ENCODE measurements around the gene USP31.
"Not testable (repeated sequence)": the region's sequence is repeated elsewhere in the genome, so short reads cannot be mapped to it uniquely, and the experiment has no call there.

The USP31 gene

GRCh38 chr16:23107936-23108335, 41.3 kb downstream of the USP31 start:
- H3K4me3 ChIP-seq (ENCODE audit: control insufficient read depth, low read depth, low read length) = no peak overlapping the region
- no peak for DNase-seq (ENCODE audit: low read depth)
- TF ChIP-seq, protein P1, sequence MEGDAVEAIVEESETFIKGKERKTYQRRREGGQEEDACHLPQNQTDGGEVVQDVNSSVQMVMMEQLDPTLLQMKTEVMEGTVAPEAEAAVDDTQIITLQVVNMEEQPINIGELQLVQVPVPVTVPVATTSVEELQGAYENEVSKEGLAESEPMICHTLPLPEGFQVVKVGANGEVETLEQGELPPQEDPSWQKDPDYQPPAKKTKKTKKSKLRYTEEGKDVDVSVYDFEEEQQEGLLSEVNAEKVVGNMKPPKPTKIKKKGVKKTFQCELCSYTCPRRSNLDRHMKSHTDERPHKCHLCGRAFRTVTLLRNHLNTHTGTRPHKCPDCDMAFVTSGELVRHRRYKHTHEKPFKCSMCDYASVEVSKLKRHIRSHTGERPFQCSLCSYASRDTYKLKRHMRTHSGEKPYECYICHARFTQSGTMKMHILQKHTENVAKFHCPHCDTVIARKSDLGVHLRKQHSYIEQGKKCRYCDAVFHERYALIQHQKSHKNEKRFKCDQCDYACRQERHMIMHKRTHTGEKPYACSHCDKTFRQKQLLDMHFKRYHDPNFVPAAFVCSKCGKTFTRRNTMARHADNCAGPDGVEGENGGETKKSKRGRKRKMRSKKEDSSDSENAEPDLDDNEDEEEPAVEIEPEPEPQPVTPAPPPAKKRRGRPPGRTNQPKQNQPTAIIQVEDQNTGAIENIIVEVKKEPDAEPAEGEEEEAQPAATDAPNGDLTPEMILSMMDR (conservative IDR thresholded peaks at IDR 0.05; ENCODE audit: control insufficient read depth, insufficient read depth, low read depth, low read length) = no peak

DNA sequence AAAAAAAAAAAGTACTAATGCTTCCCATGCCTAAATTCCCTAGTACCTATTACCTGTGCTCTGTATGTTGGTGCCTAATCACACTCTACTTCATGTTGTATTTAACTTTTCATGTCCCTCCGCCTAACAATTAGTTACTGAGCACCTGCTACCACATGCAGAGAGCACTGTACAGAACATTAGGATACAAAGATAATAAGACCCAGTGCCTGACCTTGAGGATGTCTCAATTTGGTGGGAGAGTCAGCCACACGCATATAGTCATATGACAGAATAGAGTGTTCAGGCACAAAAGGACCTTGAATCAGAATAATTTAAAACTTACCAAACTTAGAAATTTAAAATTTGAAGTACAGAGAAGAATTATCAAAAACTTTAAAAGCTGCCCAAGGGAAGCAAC, 42.1 kb downstream of the USP31 start:
- TF ChIP-seq, protein P1 (conservative IDR thresholded peaks at IDR 0.05; ENCODE audit: control insufficient read depth, insufficient read depth, low read depth, low read length) = no peak
- H3K4me3 ChIP-seq (ENCODE audit: control insufficient read depth, low read depth, low read length) = no peak overlapping the region
- DNase-seq (ENCODE audit: low read depth) = no peak

GRCh38 chr16:23105309-23105708, 43.9 kb downstream of the USP31 start:
- no peak overlapping the region for H3K4me3 ChIP-seq (ENCODE audit: control insufficient read depth, low read depth, low read length)
- DNase-seq (ENCODE audit: low read depth) = no peak
- TF ChIP-seq, protein P1 (conservative IDR thresholded peaks at IDR 0.05; ENCODE audit: control insufficient read depth, insufficient read depth, low read depth, low read length) = no peak

GRCh38 chr16:23104032-23104955, 45.0 kb downstream of the USP31 start:
- H3K4me3 ChIP-seq (ENCODE audit: control insufficient read depth, low read depth, low read length) = no peak overlapping the region
- TF ChIP-seq, protein P1 (conservative IDR thresholded peaks at IDR 0.05; ENCODE audit: control insufficient read depth, insufficient read depth, low read depth, low read length) = no peak
- no peak for DNase-seq (ENCODE audit: low read depth)

DNA sequence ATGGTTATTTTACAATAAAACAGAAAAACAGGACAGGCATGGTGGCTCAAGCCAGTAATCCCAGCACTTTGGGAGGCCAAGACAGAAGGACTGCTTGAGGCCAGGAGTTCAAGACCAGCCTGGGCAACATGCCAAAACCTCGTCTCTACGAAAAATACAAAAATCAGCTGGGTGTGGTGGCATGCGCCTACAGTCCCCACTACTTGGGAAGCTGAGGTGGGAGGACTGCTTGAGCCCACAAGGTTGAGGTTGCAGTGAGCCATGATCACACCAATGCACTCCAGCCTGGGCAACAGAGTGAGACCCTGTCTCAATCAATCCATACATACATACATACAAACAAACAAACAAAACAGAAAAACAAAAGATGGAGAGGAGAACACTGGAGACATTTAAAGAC, 45.6 kb downstream of the USP31 start:
- TF ChIP-seq, protein P1 (conservative IDR thresholded peaks at IDR 0.05; ENCODE audit: control insufficient read depth, insufficient read depth, low read depth, low read length) = no peak
- no peak overlapping the region for H3K4me3 ChIP-seq (ENCODE audit: control insufficient read depth, low read depth, low read length)
- DNase-seq (ENCODE audit: low read depth) = no peak

GRCh38 chr16:23101012-23101550, 48.2 kb downstream of the USP31 start:
- TF ChIP-seq, protein P1 (conservative IDR thresholded peaks at IDR 0.05; ENCODE audit: control insufficient read depth, insufficient read depth, low read depth, low read length) = no peak
- no peak for DNase-seq (ENCODE audit: low read depth)

GRCh38 chr16:23096450-23096849, 52.8 kb downstream of the USP31 start:
- not testable (repeated sequence) for DNase-seq (ENCODE audit: low read depth); H3K4me3 ChIP-seq (ENCODE audit: control insufficient read depth, low read depth, low read length)

More at GRCh38 chr16:23101012-23101550, 48.2 kb downstream of the USP31 start:
- H3K4me3 ChIP-seq (ENCODE audit: control insufficient read depth, low read depth, low read length) = no peak overlapping the region

DNA sequence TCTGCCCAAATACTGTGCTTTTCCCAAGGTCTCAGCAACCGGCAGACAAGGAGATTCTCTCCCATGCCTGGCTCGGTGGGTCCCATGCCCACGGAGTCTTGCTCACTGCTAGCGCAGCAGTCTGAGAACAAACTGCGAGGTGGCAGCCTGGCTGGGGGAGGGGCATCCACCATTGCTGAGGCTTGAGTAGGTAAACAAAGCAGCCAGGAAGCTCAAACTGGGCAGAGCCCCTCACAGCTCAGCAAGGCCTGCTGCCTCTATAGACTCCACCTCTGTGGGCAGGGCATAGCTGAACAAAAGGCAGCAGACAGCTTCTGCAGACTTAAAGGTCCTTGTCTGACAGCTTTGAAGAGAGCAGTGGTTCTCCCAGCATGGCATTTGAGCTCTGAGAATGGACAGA, 55.1 kb downstream of the USP31 start:
- DNase-seq (ENCODE audit: low read depth); H3K4me3 ChIP-seq (ENCODE audit: control insufficient read depth, low read depth, low read length): not testable (repeated sequence)

All from fibroblast of mammary gland (primary cell).